ENCODE results near the gene SEL1L3. TPM values are rescaled to one million over a fixed set of nuclear protein-coding genes. Genes with fewer than 3 reads are reported as not detected.

The SEL1L3 gene
- total and polyA plus RNA-seq, 2 donors (not counting 3 experiments of a cell fraction or from before 2014, with no cell fraction given): 53.4 to 122 TPM

- DNase-seq (ENCODE audit: low read depth, low spot score): no peak
- ChIA-PET POLR2A (no interaction called here), CTCF (no interaction called here)
- H2AFZ ChIP-seq (ENCODE audit: low read depth, low read length): no peak overlapping the region
- no peak overlapping the region for H3K9ac ChIP-seq (replicated peaks; ENCODE audit: extremely low read depth, insufficient read depth, low read length)
- H3K4me1 ChIP-seq (ENCODE audit: control insufficient read depth, extremely low read depth, insufficient read depth, low read length): peaks cover 15% of the 10 kb centered on the region
- no peaks in the 10 kb centered on the region for H3K79me2 ChIP-seq (ENCODE audit: control insufficient read depth, insufficient read depth, low read length)
- H3K4me2 ChIP-seq (ENCODE audit: insufficient read depth, low read length): no peak overlapping the region
- peaks cover 9 to 23% of the 10 kb centered on the region in 2 experiments for H3K36me3 ChIP-seq (ENCODE audit: control insufficient read depth in 2 of 2, extremely low read depth in 1 of 2, insufficient read depth in 2 of 2, low read length in 2 of 2)
- no peak overlapping the region for H3K27ac ChIP-seq (ENCODE audit: insufficient read depth, low read depth, low read length)
- dilution Hi-C loops (cut with MboI; ENCODE audit: extremely low pct_ligation_motif_present, low sequenced_read_pairs): no loop called here
- no TSS peak for BruUV-seq (replicated peaks)
- TF ChIP-seq GATA2 (IDR thresholded peaks at IDR 0.05; ENCODE audit: insufficient read depth, insufficient read length, low read depth, low read length): no peak
- no peak for TF ChIP-seq JUN (IDR thresholded peaks at IDR 0.05; ENCODE audit: borderline replicate concordance, insufficient read depth, insufficient read length, low read depth)
- no peak for TF ChIP-seq CTCF (IDR thresholded peaks at IDR 0.05; ENCODE audit: extremely low read depth in 1 of 2, insufficient read depth in 1 of 2, low read depth in 1 of 2, low read length in 2 of 2)
- no peak for TF ChIP-seq MYC (IDR thresholded peaks at IDR 0.05; ENCODE audit: low read depth, low read length)
- no peak for TF ChIP-seq MAX (IDR thresholded peaks at IDR 0.05; ENCODE audit: insufficient read depth, insufficient read length)
- no peak for TF ChIP-seq EZH2 (IDR thresholded peaks at IDR 0.05; ENCODE audit: borderline replicate concordance, low read depth, low read length, severe bottlenecking)
- no peak for TF ChIP-seq FOS (IDR thresholded peaks at IDR 0.05; ENCODE audit: borderline replicate concordance, insufficient read depth, low read length)
- TF ChIP-seq POLR2A (IDR thresholded peaks at IDR 0.05; ENCODE audit: low read depth, low read length): no peak
- TF ChIP-seq POLR2AphosphoS5 (IDR thresholded peaks at IDR 0.05; ENCODE audit: insufficient read depth, low read depth, low read length): no peak
- no peak for FAIRE-seq
- intact Hi-C loops (cut with micrococcal nuclease): no loop called here
- H3K9me3 ChIP-seq (replicated peaks; ENCODE audit: control insufficient read depth, insufficient read depth, low read length): no peaks in the 10 kb centered on the region
- H3K27me3 ChIP-seq (ENCODE audit: control insufficient read depth in 2 of 2, insufficient read depth in 2 of 2, low read length in 2 of 2): no peaks in the 10 kb centered on the region
- H4K20me1 ChIP-seq (replicated peaks; ENCODE audit: control insufficient read depth, extremely low read depth, insufficient read depth, low read length): no peaks in the 10 kb centered on the region
- no peaks in the 10 kb centered on the region for H3K9me1 ChIP-seq (replicated peaks; ENCODE audit: control insufficient read depth, extremely low read depth, insufficient read depth, low read length)
- no peak overlapping the region for H3K4me3 ChIP-seq (replicated peaks in 1 of 3; ENCODE audit: insufficient read depth in 1 of 3, low read depth in 1 of 3, low read length in 3 of 3)
These were observed 44.4 kb downstream of the SEL1L3 start for GRCh38 chr4:25818371-25818871.

Measured in endothelial cell of umbilical vein (primary cell).